ENCODE measurements around the gene FBXL22.

The FBXL22 gene

GRCh38 chr15:63593705-63594671 lies 3.2 kb upstream of the FBXL22 start:
- peaks cover 8% of the 10 kb centered on the region for H3K36me3 ChIP-seq (ENCODE audit: control insufficient read depth, insufficient read depth, low read length)
- H3K27ac ChIP-seq (ENCODE audit: low read depth, low read length): no peak overlapping the region
- peaks cover 2% of the 10 kb centered on the region for H3K27me3 ChIP-seq (ENCODE audit: control insufficient read depth, insufficient read depth, low read length)
- no peak overlapping the region for H3K4me3 ChIP-seq (ENCODE audit: low read depth, low read length)
- H3K9me3 ChIP-seq (ENCODE audit: control insufficient read depth, insufficient read depth, low read length): no peaks in the 10 kb centered on the region
- H3K9ac ChIP-seq (ENCODE audit: low read depth, low read length): no peak overlapping the region
- H3K4me1 ChIP-seq (ENCODE audit: control insufficient read depth, insufficient read depth, low read length): peaks cover 7% of the 10 kb centered on the region; the same call in 1 of the 2 replicates

- Histone ChIP-seq H3K9me3 (ENCODE audit: control insufficient read depth, insufficient read depth, low read length) (no peaks in the 10 kb centered on the region), H3K27me3 (ENCODE audit: control insufficient read depth, insufficient read depth, low read length) (peaks cover 9% of the 10 kb centered on the region), H3K36me3 (ENCODE audit: control insufficient read depth, insufficient read depth, low read length) (peaks cover 8% of the 10 kb centered on the region), H3K9ac (ENCODE audit: low read depth, low read length) (no peak overlapping the region), H3K4me3 (ENCODE audit: low read depth, low read length) (no peak overlapping the region), H3K4me1 (ENCODE audit: control insufficient read depth, insufficient read depth, low read length) (peaks cover 12% of the 10 kb centered on the region; the same call in 1 of the 2 replicates), H3K27ac (ENCODE audit: low read depth, low read length) (no peak overlapping the region)
Measured at GRCh38 chr15:63595065-63595464, 2.1 kb upstream of the FBXL22 start.

- H3K9ac ChIP-seq (ENCODE audit: low read depth, low read length): no peak overlapping the region
- no peak overlapping the region for H3K27ac ChIP-seq (ENCODE audit: low read depth, low read length)
- no peak overlapping the region for H3K4me3 ChIP-seq (ENCODE audit: low read depth, low read length)
- no peaks in the 10 kb centered on the region for H3K9me3 ChIP-seq (ENCODE audit: control insufficient read depth, insufficient read depth, low read length)
- peaks cover 16% of the 10 kb centered on the region for H3K27me3 ChIP-seq (ENCODE audit: control insufficient read depth, insufficient read depth, low read length)
- peaks cover 6% of the 10 kb centered on the region for H3K36me3 ChIP-seq (ENCODE audit: control insufficient read depth, insufficient read depth, low read length)
- H3K4me1 ChIP-seq (ENCODE audit: control insufficient read depth, insufficient read depth, low read length): peaks cover 15% of the 10 kb centered on the region; the same call in 1 of the 2 replicates
Measured at GRCh38 chr15:63595688-63596087, 1.5 kb upstream of the FBXL22 start.

- H3K27ac ChIP-seq (ENCODE audit: low read depth, low read length): no peak overlapping the region
- H3K27me3 ChIP-seq (ENCODE audit: control insufficient read depth, insufficient read depth, low read length): peaks cover 24% of the 10 kb centered on the region
- H3K9ac ChIP-seq (ENCODE audit: low read depth, low read length): no peak overlapping the region
- no peak overlapping the region for H3K4me3 ChIP-seq (ENCODE audit: low read depth, low read length)
- H3K36me3 ChIP-seq (ENCODE audit: control insufficient read depth, insufficient read depth, low read length): no peaks in the 10 kb centered on the region
- H3K9me3 ChIP-seq (ENCODE audit: control insufficient read depth, insufficient read depth, low read length): no peaks in the 10 kb centered on the region
- H3K4me1 ChIP-seq (ENCODE audit: control insufficient read depth, insufficient read depth, low read length): peaks cover 17% of the 10 kb centered on the region; the same call in 1 of the 2 replicates
Measured at GRCh38 chr15:63596676-63597037, 530 bp upstream of the FBXL22 start.

GRCh38 chr15:63597821-63598220 lies 634 bp downstream of the FBXL22 start:
- H3K4me1 ChIP-seq (ENCODE audit: control insufficient read depth, insufficient read depth, low read length): peaks cover 20% of the 10 kb centered on the region; the same call in 1 of the 2 replicates
- H3K27me3 ChIP-seq (ENCODE audit: control insufficient read depth, insufficient read depth, low read length): peaks cover 36% of the 10 kb centered on the region
- no peak overlapping the region for H3K27ac ChIP-seq (ENCODE audit: low read depth, low read length)
- H3K36me3 ChIP-seq (ENCODE audit: control insufficient read depth, insufficient read depth, low read length): no peaks in the 10 kb centered on the region
- H3K9ac ChIP-seq (ENCODE audit: low read depth, low read length): no peak overlapping the region
- H3K4me3 ChIP-seq (ENCODE audit: low read depth, low read length): no peak overlapping the region
- no peaks in the 10 kb centered on the region for H3K9me3 ChIP-seq (ENCODE audit: control insufficient read depth, insufficient read depth, low read length)

- H3K27me3 ChIP-seq (ENCODE audit: control insufficient read depth, insufficient read depth, low read length): peaks cover 43% of the 10 kb centered on the region
- H3K27ac ChIP-seq (ENCODE audit: low read depth, low read length): no peak overlapping the region
- no peak overlapping the region for H3K4me3 ChIP-seq (ENCODE audit: low read depth, low read length)
- no peaks in the 10 kb centered on the region for H3K36me3 ChIP-seq (ENCODE audit: control insufficient read depth, insufficient read depth, low read length)
- H3K9me3 ChIP-seq (ENCODE audit: control insufficient read depth, insufficient read depth, low read length): no peaks in the 10 kb centered on the region
- H3K4me1 ChIP-seq (ENCODE audit: control insufficient read depth, insufficient read depth, low read length): peaks cover 20% of the 10 kb centered on the region; the same call in 1 of the 2 replicates
- no peak overlapping the region for H3K9ac ChIP-seq (ENCODE audit: low read depth, low read length)
Measured at GRCh38 chr15:63598473-63599400, 1.6 kb downstream of the FBXL22 start.

GRCh38 chr15:63599401-63600000 lies 2.3 kb downstream of the FBXL22 start:
- H3K4me3 ChIP-seq (ENCODE audit: low read depth, low read length): peak overlapping the region; percentile 85; the same call in 1 of the 2 replicates
- H3K27me3 ChIP-seq (ENCODE audit: control insufficient read depth, insufficient read depth, low read length): peaks cover 43% of the 10 kb centered on the region
- no peaks in the 10 kb centered on the region for H3K36me3 ChIP-seq (ENCODE audit: control insufficient read depth, insufficient read depth, low read length)
- peaks cover 20% of the 10 kb centered on the region; the same call in 1 of the 2 replicates for H3K4me1 ChIP-seq (ENCODE audit: control insufficient read depth, insufficient read depth, low read length)
- peak overlapping the region; percentile 76 for H3K27ac ChIP-seq (ENCODE audit: low read depth, low read length)
- 0 out of 2 replicates have a peak overlapping the region, but pooled peaks have one; percentile 63 for H3K9ac ChIP-seq (ENCODE audit: low read depth, low read length)
- no peaks in the 10 kb centered on the region for H3K9me3 ChIP-seq (ENCODE audit: control insufficient read depth, insufficient read depth, low read length)

- Histone ChIP-seq H3K9me3 (ENCODE audit: control insufficient read depth, insufficient read depth, low read length) (no peaks in the 10 kb centered on the region), H3K9ac (ENCODE audit: low read depth, low read length) (peak overlapping the region; percentile 63), H3K4me1 (ENCODE audit: control insufficient read depth, insufficient read depth, low read length) (peaks cover 16% of the 10 kb centered on the region; the same call in 1 of the 2 replicates), H3K27me3 (ENCODE audit: control insufficient read depth, insufficient read depth, low read length) (peaks cover 43% of the 10 kb centered on the region), H3K36me3 (ENCODE audit: control insufficient read depth, insufficient read depth, low read length) (no peaks in the 10 kb centered on the region), H3K27ac (ENCODE audit: low read depth, low read length) (peak overlapping the region; percentile 76), H3K4me3 (ENCODE audit: low read depth, low read length) (peak overlapping the region; percentile 85)
Measured at GRCh38 chr15:63600001-63600615, 2.9 kb downstream of the FBXL22 start.

GRCh38 chr15:63600616-63601025 lies 3.4 kb downstream of the FBXL22 start:
- H3K27ac ChIP-seq (ENCODE audit: low read depth, low read length): peak overlapping the region; percentile 76

More at GRCh38 chr15:63600616-63601025, 3.4 kb downstream of the FBXL22 start:
- peak overlapping the region; percentile 63 for H3K9ac ChIP-seq (ENCODE audit: low read depth, low read length)
- H3K27me3 ChIP-seq (ENCODE audit: control insufficient read depth, insufficient read depth, low read length): peaks cover 43% of the 10 kb centered on the region
- H3K9me3 ChIP-seq (ENCODE audit: control insufficient read depth, insufficient read depth, low read length): no peaks in the 10 kb centered on the region
- H3K36me3 ChIP-seq (ENCODE audit: control insufficient read depth, insufficient read depth, low read length): no peaks in the 10 kb centered on the region
- H3K4me1 ChIP-seq (ENCODE audit: control insufficient read depth, insufficient read depth, low read length): peaks cover 12% of the 10 kb centered on the region; the same call in 1 of the 2 replicates
- H3K4me3 ChIP-seq (ENCODE audit: low read depth, low read length): peak overlapping the region; percentile 85

All from HUES48 (cell line).